Activated T-cell treated with anti-CD3 and anti-CD28 coated beads, Interleukin-2, amount 50 U/mL, for 48 hours (primary cell): Measurements from ENCODE around the gene GRIA1.

Experiments used
- DNase-seq, 2 experiments: peaks; one replicate each; pipeline ENCODE4 v3.0.0-alpha.2; 2020

GRIA1 gene

GRCh38 chr5:153745778-153746395 lies 255.4 kb downstream of the GRIA1 start:
- no peak for DNase-seq

DNA sequence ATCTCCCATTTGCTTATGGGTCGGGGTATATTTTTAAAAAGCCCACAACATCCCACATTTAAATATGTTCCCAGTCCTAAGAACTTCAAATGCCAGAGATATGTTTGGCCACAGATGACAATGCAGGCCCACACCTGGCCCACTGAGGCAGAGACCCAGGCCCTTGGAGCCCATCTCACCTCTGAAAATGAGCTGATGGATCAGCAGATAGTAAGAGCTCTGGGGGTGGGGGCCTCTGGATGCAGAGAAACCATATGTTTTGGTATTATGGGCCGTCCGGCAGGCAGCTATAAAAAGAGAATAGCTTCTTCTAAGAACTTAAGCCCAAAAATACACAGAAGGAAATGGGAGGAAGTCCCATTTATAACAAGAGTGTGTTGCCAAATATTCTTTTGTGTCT lies 256.0 kb downstream of the GRIA1 start:
- DNase-seq: no peak

GRCh38 chr5:153748823-153749222 lies 258.4 kb downstream of the GRIA1 start:
- no peak for DNase-seq

- DNase-seq: no peak
Observed at GRCh38 chr5:153749960-153750359, 259.5 kb downstream of the GRIA1 start.

- DNase-seq: no peak
Observed at GRCh38 chr5:153751251-153751650, 260.8 kb downstream of the GRIA1 start.

DNA sequence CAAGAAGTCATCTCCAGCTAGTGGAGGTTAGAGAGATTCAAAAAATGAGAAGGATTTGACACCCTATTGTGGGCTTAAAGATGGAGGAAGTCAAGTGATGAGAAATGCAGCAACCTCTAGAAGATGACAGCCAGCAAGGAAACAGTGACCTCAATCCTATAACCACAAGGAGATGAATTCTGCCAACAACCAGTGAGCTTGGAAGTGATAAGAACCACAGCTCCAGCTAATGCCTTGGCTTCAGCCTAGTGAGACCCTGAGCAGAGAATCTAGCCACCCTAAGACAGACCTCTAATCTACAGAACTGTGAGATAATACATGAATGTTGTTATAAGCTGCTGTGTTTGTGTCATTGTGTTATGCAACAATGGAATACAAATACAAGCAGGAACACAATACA lies 262.4 kb downstream of the GRIA1 start:
- DNase-seq: no peak

GRCh38 chr5:153753645-153754432 lies 263.4 kb downstream of the GRIA1 start:
- DNase-seq: no peak

- no peak for DNase-seq
Observed at GRCh38 chr5:153755913-153756500, 265.5 kb downstream of the GRIA1 start.

- no peak for DNase-seq
Observed at GRCh38 chr5:153756540-153756939, 266.1 kb downstream of the GRIA1 start.

DNA sequence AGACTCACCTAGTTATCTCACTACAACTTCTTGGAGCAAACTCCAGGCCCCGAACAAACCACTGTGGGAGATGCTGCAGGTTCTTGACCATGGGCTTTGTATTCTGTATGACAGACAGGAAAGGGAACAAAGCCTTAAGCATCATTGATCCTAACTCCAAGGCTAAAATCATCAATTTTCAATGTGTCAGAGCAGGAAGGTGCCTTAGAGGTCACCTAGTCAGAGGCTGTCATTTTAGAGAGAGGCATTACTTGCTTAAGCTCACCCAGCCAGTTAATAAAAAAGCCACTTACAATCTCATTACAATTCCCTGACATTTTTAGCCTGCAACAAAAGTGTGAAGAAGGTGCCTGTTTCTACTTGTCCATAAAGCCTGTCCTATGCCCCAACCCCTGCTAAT lies 275.5 kb downstream of the GRIA1 start:
- DNase-seq: no peak

DNA sequence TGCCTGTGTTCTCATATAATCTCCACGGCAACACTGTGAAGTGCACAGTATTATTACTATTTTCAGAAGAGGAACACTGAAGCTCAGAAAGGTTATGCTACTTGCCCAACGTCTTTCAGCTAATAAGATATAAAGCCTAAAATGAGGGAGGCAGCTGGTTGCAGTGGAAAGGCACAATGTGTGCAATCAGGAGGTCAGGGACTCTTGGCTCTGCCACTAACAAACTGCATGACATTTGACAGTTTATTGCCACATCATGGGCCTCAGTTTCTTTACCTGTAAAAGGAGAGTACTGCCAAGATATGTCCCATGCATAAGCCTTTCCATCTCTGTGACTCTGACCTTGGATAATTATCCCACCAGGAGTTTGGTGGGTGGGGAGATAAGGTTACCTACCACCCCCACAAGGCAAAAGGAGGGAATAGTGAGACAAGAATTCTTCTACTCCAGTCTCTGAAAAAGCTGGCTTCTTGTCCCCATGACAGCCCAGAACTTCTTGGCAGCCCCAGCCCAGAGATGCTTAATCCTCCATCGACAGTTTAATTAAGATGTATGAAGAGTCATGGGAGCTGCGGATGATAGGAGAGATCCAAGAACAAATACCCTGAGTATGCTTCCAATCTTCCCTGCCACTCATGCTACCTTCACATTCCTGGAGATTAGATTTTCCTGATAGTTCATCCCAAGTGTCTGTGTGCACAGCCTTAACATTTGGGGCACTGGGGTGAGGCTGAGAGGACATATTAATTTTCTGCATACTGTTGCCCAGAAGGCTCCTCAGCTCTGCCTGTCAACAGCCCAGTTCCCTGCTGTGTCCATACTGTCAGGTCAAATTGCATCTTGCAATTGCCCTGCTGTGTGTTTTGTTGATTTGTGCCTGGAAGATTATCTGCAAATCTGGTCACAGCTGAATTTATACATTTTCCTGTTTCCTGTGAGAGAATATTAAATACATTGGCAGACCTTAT lies 277.0 kb downstream of the GRIA1 start:
- DNase-seq: no peak

DNA sequence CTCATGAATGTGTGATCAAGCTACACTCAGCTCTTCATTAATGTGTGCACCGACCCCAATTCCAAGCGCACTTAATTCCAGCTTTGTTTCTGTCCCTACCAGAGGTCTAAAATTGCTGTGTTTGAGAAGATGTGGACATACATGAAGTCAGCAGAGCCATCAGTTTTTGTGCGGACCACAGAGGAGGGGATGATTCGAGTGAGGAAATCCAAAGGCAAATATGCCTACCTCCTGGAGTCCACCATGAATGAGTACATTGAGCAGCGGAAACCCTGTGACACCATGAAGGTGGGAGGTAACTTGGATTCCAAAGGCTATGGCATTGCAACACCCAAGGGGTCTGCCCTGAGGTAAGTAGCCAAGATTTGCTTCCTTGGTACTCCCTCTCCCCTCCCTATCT lies 279.6 kb downstream of the GRIA1 start:
- no peak for DNase-seq

GRCh38 chr5:153774686-153775085 lies 284.2 kb downstream of the GRIA1 start:
- no peak for DNase-seq

GRCh38 chr5:153775923-153776322 lies 285.5 kb downstream of the GRIA1 start:
- DNase-seq: no peak

DNA sequence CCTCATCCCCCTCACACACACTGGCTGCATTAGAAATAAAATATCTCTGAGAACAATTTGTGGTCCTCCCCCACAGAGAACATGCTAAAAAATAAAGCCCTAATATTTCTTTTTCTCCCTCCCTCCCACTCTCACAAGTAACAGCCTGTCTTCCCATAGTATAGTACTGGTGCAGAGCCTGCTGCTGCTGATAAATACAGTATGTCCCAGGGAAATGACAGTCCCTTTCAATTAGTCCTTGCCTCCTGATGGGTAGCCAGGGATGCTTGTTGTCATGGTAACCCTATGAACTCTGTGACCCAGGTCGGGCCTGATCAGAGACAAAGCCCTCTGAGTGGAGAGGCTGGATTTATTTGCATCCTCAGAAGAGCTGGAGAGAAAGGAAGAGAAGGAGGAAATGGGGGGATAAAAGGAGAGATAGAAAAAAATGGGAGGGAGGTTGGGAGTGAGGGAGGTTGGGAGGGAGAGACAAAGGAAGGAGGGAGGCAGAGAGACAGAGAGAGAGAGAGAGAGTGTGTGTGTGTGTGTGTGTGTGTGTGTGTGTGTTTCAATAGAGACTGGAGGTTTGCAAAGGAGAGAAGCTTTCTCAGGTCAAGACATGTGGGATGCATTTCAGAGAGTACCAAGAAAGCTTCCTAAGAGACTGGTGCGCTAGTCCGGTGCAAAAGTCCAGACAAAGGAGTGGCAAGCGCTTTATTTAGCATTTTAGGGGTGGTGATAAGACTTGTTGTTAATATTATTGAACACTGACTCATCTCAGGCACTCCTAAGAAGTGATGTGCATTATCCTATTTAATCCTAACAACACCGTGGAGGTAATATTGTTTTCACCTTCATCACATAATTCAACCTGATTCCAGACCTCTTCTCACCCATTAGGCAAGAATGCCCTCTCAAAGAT lies 287.5 kb downstream of the GRIA1 start:
- no peak for DNase-seq

DNA sequence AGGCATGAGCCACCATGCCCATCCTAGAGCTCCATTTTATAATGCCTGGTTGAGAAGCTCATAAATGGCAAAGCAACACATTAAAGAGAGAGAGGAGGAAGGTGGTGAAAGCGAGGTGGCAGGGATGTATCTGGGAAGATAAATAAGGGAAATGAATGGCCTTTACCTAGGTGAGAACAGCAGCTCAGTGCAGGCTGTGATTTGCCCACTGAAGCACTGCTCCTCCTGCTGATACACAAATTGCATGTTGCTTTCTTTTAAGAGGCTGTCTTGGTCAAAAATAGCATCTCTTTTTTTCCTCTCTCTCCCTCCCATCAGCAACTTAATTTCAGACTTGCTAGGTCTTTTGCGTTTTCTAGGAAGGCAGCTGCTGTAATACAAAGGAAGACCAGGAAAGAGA lies 289.4 kb downstream of the GRIA1 start:
- DNase-seq: no peak

DNA sequence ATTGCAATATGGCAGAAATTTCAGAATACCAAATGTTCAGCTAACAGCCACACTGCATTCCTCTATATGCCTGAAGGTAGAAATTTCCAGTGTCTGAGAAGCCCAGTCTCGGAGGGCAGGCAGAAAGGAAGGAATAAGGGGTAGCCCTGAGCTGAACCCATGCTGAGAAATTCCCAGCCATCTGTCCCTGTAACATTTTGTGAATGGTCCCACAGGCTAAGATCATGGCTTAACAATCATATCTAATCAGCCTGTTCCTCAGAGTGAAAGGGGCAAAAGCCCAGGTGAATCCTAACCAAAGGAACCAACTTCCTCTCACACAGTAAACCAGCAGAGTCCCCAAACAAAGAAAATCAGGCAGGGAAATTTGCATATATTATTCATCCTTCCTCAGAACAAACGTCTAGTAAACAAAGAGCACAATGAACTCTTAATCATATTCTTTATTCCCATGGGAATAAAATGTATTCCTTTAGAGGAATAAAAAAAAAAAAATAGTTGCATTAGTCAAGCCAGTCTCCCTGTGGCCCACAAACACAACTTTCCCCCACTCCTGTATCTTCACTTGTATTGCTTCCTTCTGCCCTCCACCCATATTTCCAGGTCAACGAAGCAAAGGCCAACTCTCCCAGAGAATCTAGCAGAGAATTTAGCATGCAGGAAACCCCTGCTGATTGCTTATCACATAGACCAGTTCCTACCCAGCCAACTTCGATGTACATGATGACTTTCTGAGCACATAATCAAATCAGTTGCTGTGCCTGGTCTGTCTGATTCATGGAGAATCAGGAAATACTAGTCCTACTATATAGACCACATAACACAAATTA lies 290.6 kb downstream of the GRIA1 start:
- no peak for DNase-seq

DNA sequence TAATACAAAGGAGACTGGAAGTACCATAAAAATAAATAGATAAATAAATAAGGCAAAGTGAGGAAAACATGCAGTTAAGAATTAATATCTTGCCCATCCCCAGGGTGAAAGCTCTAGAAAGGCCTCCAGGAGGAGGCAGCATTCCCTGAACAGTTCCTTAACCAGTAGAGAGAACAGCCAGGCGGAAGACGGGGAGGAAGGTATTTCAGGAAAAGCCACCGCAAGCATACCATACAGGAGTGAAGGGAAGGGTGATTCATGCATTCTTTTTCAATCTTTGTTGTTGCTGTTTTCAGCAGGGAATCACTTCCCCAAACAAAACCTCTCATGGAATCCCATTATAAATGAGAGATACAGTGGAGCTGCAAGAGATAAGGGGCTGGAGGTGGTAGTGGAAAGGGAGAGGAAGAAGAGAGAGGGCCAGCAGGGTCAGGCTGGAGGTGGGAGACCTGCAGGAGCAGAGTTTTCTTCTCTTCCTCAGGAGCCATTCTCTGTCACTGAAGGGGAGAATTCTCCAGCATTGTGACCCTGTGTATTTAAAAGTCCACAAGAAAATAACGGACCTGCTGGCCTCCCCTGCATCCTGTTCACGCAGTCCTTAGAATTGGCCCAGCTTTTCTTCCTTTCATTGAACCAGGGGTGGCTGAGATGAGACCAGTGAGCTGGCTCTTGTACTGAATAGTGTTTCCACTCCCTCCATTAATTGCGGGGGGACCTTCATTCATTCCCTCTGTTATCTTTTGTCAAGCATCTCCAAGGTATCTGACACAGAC lies 292.3 kb downstream of the GRIA1 start:
- no peak for DNase-seq

- DNase-seq: no peak
Observed at GRCh38 chr5:153783362-153783658, 292.8 kb downstream of the GRIA1 start.

GRCh38 chr5:153784277-153784676 lies 293.8 kb downstream of the GRIA1 start:
- DNase-seq: no peak

- DNase-seq: no peak
Observed at GRCh38 chr5:153791339-153791738, 300.9 kb downstream of the GRIA1 start.
